Effector memory CD4-positive, alpha-beta T cell (primary cell): Measurements from ENCODE around the gene AGO1.

Source experiments
- DNase-seq, 3 donors: peaks; one replicate each; pipeline ENCODE4 v3.0.0-alpha.2; 2020
- H3K27ac ChIP-seq: 2 replicates; pipeline ENCODE4 v1.7.0; 2013; ENCODE audit warnings: mild to moderate bottlenecking, low read length, moderate library complexity; ENCODE audit not compliant: insufficient read depth, poor library complexity, severe bottlenecking
- H3K27me3 ChIP-seq: replicated peaks from 2 replicates; pipeline ENCODE4 v1.7.0; 2013; ENCODE audit warnings: mild to moderate bottlenecking, low read length; ENCODE audit not compliant: insufficient read depth, control insufficient read depth, poor library complexity, severe bottlenecking
- H3K36me3 ChIP-seq: 2 replicates; pipeline ENCODE4 v1.7.0; 2013; ENCODE audit warnings: mild to moderate bottlenecking, low read length, moderate library complexity; ENCODE audit not compliant: control insufficient read depth, insufficient read depth
- H3K4me1 ChIP-seq: 2 replicates; pipeline ENCODE4 v1.7.0; 2013; ENCODE audit warnings: low read length, mild to moderate bottlenecking; ENCODE audit not compliant: control insufficient read depth, insufficient read depth, poor library complexity, severe bottlenecking
- H3K4me3 ChIP-seq: 2 replicates; pipeline ENCODE4 v1.7.0; 2013; ENCODE audit warnings: low read length, low read depth, mild to moderate bottlenecking; ENCODE audit not compliant: insufficient read depth, poor library complexity, severe bottlenecking
- H3K9me3 ChIP-seq: 2 replicates; pipeline ENCODE4 v1.7.0; 2013; ENCODE audit warnings: mild to moderate bottlenecking, low read length, moderate library complexity; ENCODE audit not compliant: control insufficient read depth

Gene AGO1

DNA sequence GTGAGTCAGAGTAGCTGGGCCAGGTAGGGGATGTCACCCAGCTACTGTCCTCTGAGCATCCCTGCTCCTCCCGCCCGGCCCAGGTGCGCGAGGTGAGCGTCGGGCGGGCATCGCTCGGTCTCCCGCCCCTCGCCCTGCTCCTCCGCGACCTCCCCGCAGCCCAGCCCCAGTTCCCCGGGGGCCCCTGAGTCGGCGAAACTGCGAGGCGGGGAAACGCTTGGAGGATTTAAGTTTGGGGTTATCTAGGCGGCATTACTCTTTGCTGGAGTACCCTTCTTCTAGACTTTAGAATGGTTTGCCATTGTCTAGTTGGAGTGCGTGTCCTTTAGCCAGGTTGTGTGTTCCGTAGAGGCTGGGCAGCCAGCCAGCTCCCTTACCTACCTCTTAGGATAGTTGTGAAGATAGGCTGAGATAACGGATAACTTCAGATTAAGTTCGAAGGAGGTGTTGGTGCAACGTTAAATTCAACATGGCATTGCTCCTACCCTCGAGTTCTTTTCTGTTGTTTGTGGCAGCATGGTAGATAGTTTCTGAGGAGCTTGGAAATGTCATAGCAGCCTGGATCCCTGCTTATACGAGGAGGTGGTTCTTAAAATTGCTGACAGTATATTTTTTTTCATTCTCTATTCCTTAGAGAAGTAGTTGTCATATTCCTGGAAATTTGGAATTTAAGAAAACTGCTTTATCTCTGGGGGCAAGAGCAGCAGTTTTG lies 48.6 kb downstream of the AGO1 start:
- peak overlapping the region; percentile 92 for H3K27ac ChIP-seq
- peak in 2 of 3 donors; percentile 1 to 16 for DNase-seq
- no peaks in the 10 kb centered on the region for H3K9me3 ChIP-seq
- H3K4me3 ChIP-seq: peak overlapping the region; percentile 88
- H3K36me3 ChIP-seq: no peaks in the 10 kb centered on the region
- no peaks in the 10 kb centered on the region for H3K27me3 ChIP-seq
- no peaks in the 10 kb centered on the region for H3K4me1 ChIP-seq

DNA sequence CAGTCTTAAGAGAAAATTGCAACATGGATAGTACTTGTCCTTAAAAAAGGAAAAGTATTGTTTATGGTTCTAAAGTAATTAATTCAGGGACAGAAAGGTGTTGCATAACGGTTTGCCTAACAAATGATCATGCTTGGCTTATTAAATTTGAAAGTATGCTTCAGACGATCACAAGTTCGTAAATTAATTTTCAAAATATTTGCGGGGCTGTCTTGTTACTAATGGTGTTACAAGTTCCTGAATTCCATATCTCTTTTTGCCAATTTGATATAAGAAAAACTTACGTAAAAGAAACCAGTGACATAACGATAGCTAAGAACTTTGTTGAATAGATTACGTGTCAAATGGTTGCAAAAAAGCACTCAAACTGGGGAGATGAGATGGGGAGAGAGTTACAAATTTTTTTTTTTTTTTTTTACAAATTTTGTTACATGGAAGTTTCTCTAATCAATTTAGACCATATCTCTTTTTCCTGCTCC lies 49.2 kb downstream of the AGO1 start:
- Histone ChIP-seq H3K9me3 (no peaks in the 10 kb centered on the region), H3K4me3 (peak overlapping the region; percentile 88), H3K4me1 (no peaks in the 10 kb centered on the region), H3K27me3 (no peaks in the 10 kb centered on the region), H3K36me3 (no peaks in the 10 kb centered on the region), H3K27ac (no peak overlapping the region)
- DNase-seq: no peak

DNA sequence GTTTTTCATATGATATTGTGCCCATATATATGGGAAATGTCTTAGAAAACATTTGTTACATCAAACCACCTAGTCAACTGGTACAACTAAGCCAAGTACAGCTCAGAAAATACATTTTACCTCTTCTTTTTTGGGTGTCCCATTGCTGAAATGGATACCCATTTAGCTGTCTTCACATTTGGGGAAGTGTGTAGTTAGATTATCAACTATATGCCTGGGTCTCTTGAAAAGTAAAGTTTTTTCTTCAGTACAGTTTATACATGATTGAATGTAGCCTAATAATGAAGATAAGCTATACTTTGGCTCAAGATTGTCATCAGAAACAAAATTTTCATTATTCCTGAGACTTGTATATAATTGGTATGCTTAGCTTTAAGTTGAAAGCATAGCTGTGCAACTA lies 49.9 kb downstream of the AGO1 start:
- Histone ChIP-seq H3K27ac (no peak overlapping the region), H3K9me3 (no peaks in the 10 kb centered on the region), H3K4me1 (no peaks in the 10 kb centered on the region), H3K36me3 (no peaks in the 10 kb centered on the region), H3K4me3 (no peak overlapping the region), H3K27me3 (no peaks in the 10 kb centered on the region)
- no peak for DNase-seq

- Histone ChIP-seq H3K36me3 (no peaks in the 10 kb centered on the region), H3K4me1 (no peaks in the 10 kb centered on the region), H3K27ac (no peak overlapping the region), H3K9me3 (no peaks in the 10 kb centered on the region), H3K4me3 (no peak overlapping the region), H3K27me3 (no peaks in the 10 kb centered on the region)
- no peak for DNase-seq
Observed at GRCh38 chr1:35935442-35936388, 52.7 kb downstream of the AGO1 start.

- no peaks in the 10 kb centered on the region for H3K36me3 ChIP-seq
- no peak for DNase-seq
- H3K9me3 ChIP-seq: no peaks in the 10 kb centered on the region
- H3K27ac ChIP-seq: no peak overlapping the region
- H3K4me1 ChIP-seq: no peaks in the 10 kb centered on the region
- H3K4me3 ChIP-seq: no peak overlapping the region
- no peaks in the 10 kb centered on the region for H3K27me3 ChIP-seq
Observed at GRCh38 chr1:35936838-35937237, 53.8 kb downstream of the AGO1 start.

GRCh38 chr1:35939484-35939883 lies 56.5 kb downstream of the AGO1 start:
- H3K9me3 ChIP-seq: no peaks in the 10 kb centered on the region
- H3K27ac ChIP-seq: no peak overlapping the region
- H3K27me3 ChIP-seq: no peaks in the 10 kb centered on the region
- no peak for DNase-seq
- H3K36me3 ChIP-seq: no peaks in the 10 kb centered on the region
- H3K4me1 ChIP-seq: peaks cover 3% of the 10 kb centered on the region
- H3K4me3 ChIP-seq: no peak overlapping the region

GRCh38 chr1:35945327-35945726 lies 62.3 kb downstream of the AGO1 start:
- Histone ChIP-seq H3K4me1 (peaks cover 3% of the 10 kb centered on the region), H3K27ac (no peak overlapping the region), H3K27me3 (no peaks in the 10 kb centered on the region), H3K36me3 (peaks cover 6% of the 10 kb centered on the region), H3K4me3 (no peak overlapping the region), H3K9me3 (no peaks in the 10 kb centered on the region)
- DNase-seq: no peak

DNA sequence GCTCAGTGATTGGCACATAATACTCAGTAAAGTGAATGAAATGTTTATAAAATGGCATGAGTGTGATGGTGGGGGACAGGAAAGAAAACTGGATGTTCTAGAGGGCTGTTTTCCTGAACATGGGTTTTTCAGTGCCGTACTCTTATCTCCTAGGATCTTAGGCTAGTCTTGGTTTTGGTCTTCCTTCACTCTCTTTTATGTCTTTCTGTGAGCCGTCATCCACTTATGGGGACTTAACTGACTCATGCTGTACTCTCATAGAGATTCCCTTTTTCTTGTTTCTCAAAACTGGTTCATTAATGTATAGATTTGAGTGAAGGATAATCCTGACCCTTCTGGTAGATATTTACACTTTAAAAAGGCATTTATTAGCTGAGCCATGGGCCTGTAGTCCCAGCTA lies 64.5 kb downstream of the AGO1 start:
- no peak overlapping the region for H3K27ac ChIP-seq
- H3K4me1 ChIP-seq: peaks cover 3% of the 10 kb centered on the region
- no peak for DNase-seq
- H3K36me3 ChIP-seq: peaks cover 6% of the 10 kb centered on the region
- no peaks in the 10 kb centered on the region for H3K9me3 ChIP-seq
- no peaks in the 10 kb centered on the region for H3K27me3 ChIP-seq
- no peak overlapping the region for H3K4me3 ChIP-seq

GRCh38 chr1:35958558-35958957 lies 75.5 kb downstream of the AGO1 start:
- Histone ChIP-seq H3K9me3 (no peaks in the 10 kb centered on the region), H3K4me1 (no peaks in the 10 kb centered on the region), H3K27ac (no peak overlapping the region), H3K27me3 (no peaks in the 10 kb centered on the region), H3K36me3 (peaks cover 4% of the 10 kb centered on the region), H3K4me3 (no peak overlapping the region)
- DNase-seq: no peak

DNA sequence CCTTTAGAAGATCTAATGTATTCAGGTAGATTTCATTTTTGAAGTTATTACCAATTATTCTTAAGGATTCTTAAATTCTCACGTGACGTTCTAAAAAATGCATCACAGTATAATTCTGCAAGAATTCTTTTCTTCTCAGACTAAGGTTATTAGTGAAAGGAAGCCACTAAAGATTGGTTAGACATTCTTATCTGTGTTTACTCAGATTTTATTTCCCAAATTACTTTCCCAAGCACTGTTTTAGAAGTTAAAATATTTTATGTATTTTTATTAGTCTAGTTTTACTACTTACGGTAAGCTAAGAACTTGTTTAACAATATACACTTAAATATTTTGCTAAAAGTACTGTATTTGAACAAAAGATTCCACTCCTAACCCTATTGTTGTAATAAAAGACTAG lies 76.3 kb downstream of the AGO1 start:
- no peaks in the 10 kb centered on the region for H3K27me3 ChIP-seq
- DNase-seq: no peak
- H3K4me3 ChIP-seq: no peak overlapping the region
- no peaks in the 10 kb centered on the region for H3K4me1 ChIP-seq
- no peaks in the 10 kb centered on the region for H3K9me3 ChIP-seq
- no peak overlapping the region for H3K27ac ChIP-seq
- H3K36me3 ChIP-seq: peaks cover 4% of the 10 kb centered on the region
